ENCODE results near the gene MC5R.

- TF ChIP-seq POLR2A (IDR thresholded peaks at IDR 0.05) (no peak), CTCF (IDR thresholded peaks at IDR 0.05) (no peak), POLR2AphosphoS5 (IDR thresholded peaks at IDR 0.05) (no peak), EP300 (IDR thresholded peaks at IDR 0.05) (no peak)
These were observed 25.8 kb downstream of the MC5R start for GRCh38 chr18:13849791-13850190.
